WTC11 (cell line): Measurements from ENCODE around the gene TPM2. TPM values are rescaled to one million over a fixed set of nuclear protein-coding genes. Genes with fewer than 3 reads are reported as not detected.

Experiments
- ATAC-seq: fragments of 200-7000 bp; cut with Tn5 transposase; 2 replicates; pipeline ENCODE4 v1.10.0; 2021; ENCODE audit warnings: mild to moderate bottlenecking, moderate library complexity
- CTCF ChIA-PET: fragments of 300-600 bp; sonication (Branson Sonifier 250); formaldehyde crosslinking; loops from one replicate; lab custom pipeline; 2021; ENCODE audit warnings: antibody characterized with exemption; lab: Charles Lee
- POLR2A ChIA-PET: fragments of 350-600 bp; sonication (Branson Sonifier 250); formaldehyde crosslinking; loops from one replicate; lab custom pipeline; 2021; ENCODE audit warnings: antibody characterized with exemption; lab: Charles Lee
- DNase-seq: peaks from one replicate; pipeline ENCODE4 v3.0.0; 2021; ENCODE audit warnings: low spot score
- H3K27ac Mint-ChIP-seq: 2 replicates; pipeline ENCODE4 v1.8.0; 2021; ENCODE audit warnings: mixed read lengths
- H3K27me3 Mint-ChIP-seq: 2 replicates; pipeline ENCODE4 v1.8.0; 2021; ENCODE audit warnings: low read depth, mild to moderate bottlenecking, moderate library complexity, mixed read lengths
- H3K36me3 Mint-ChIP-seq: 2 replicates; pipeline ENCODE4 v1.8.0; 2021; ENCODE audit warnings: mixed read lengths
- H3K4me1 Mint-ChIP-seq: 2 replicates; pipeline ENCODE4 v1.8.0; 2022; ENCODE audit warnings: mixed read lengths
- H3K4me3 Mint-ChIP-seq: 2 replicates; pipeline ENCODE4 v1.8.0; 2021; ENCODE audit warnings: mild to moderate bottlenecking, moderate library complexity, mixed read lengths
- H3K9me3 Mint-ChIP-seq: 2 replicates; pipeline ENCODE4 v1.8.0; 2021; ENCODE audit warnings: mixed read lengths
- CREM ChIP-seq: sonication (generic); formaldehyde crosslinking; IDR thresholded peaks from 2 replicates; pipeline ENCODE4 v1.8.1; 2022; ENCODE audit warnings: mild to moderate bottlenecking, missing genetic modification reagents, moderate library complexity
- ETV6 ChIP-seq: sonication (generic); formaldehyde crosslinking; IDR thresholded peaks from 2 replicates; pipeline ENCODE4 v1.8.1; 2022; ENCODE audit warnings: mild to moderate bottlenecking, missing genetic modification reagents
- FOXP4 ChIP-seq: sonication (generic); formaldehyde crosslinking; IDR thresholded peaks from 2 replicates; pipeline ENCODE4 v1.8.0; 2022; ENCODE audit warnings: mild to moderate bottlenecking, missing genetic modification reagents
- KAT7 ChIP-seq: sonication (generic); formaldehyde crosslinking; IDR thresholded peaks from 2 replicates; pipeline ENCODE4 v1.8.1; 2023; ENCODE audit warnings: missing genetic modification reagents, mild to moderate bottlenecking, borderline replicate concordance
- MXD4 ChIP-seq: fragments of 250-450 bp; sonication (Bioruptor Pico); IDR thresholded peaks from 2 replicates; pipeline ENCODE4 v1.8.0; 2021; ENCODE audit warnings: mild to moderate bottlenecking, moderate library complexity, borderline replicate concordance
- NFE2L1 ChIP-seq: sonication (generic); formaldehyde crosslinking; IDR thresholded peaks from 2 replicates; pipeline ENCODE4 v1.8.1; 2023; ENCODE audit warnings: missing genetic modification reagents
- NR2C2 ChIP-seq: sonication (generic); formaldehyde crosslinking; IDR thresholded peaks from 2 replicates; pipeline ENCODE4 v1.8.0; 2022; ENCODE audit warnings: mild to moderate bottlenecking, missing genetic modification reagents
- NR3C1 ChIP-seq: sonication (generic); formaldehyde crosslinking; conservative IDR thresholded peaks from 2 replicates; pipeline ENCODE4 v1.8.1; 2023; ENCODE audit warnings: low read depth, mild to moderate bottlenecking, missing genetic modification reagents
- PRDM15 ChIP-seq: sonication (generic); formaldehyde crosslinking; IDR thresholded peaks from 2 replicates; pipeline ENCODE4 v1.8.0; 2022; ENCODE audit warnings: missing genetic modification reagents
- SMAD3 ChIP-seq: sonication (generic); formaldehyde crosslinking; IDR thresholded peaks from 2 replicates; pipeline ENCODE4 v1.8.0; 2022; ENCODE audit warnings: missing genetic modification reagents, mild to moderate bottlenecking, borderline replicate concordance
- SOX15 ChIP-seq: fragments of 250-450 bp; sonication (Bioruptor Pico); IDR thresholded peaks from 2 replicates; pipeline ENCODE4 v1.9.0; 2021; ENCODE audit warnings: mild to moderate bottlenecking
- ZNF138 ChIP-seq: sonication (generic); formaldehyde crosslinking; conservative IDR thresholded peaks from 2 replicates; pipeline ENCODE4 v1.8.1; 2022; ENCODE audit warnings: mild to moderate bottlenecking, moderate library complexity, missing genetic modification reagents
- ZNF263 ChIP-seq: sonication (generic); formaldehyde crosslinking; IDR thresholded peaks from 2 replicates; pipeline ENCODE4 v1.8.1; 2022; ENCODE audit warnings: low read depth, mild to moderate bottlenecking, moderate library complexity, missing genetic modification reagents
- ZNF317 ChIP-seq: sonication (generic); formaldehyde crosslinking; IDR thresholded peaks from 2 replicates; pipeline ENCODE4 v1.8.1; 2023; ENCODE audit warnings: low read depth, mild to moderate bottlenecking, moderate library complexity, missing genetic modification reagents, borderline replicate concordance
- ZNF416 ChIP-seq: fragments of 250-450 bp; sonication (Bioruptor Pico); IDR thresholded peaks from 2 replicates; pipeline ENCODE4 v1.9.0; 2021; ENCODE audit warnings: mild to moderate bottlenecking, inconsistent platforms
- total RNA-seq: library from RNA; stranded (reverse); gene quantifications from 3 replicates; pipeline ENCODE4 v1.2.3, GENCODE V29; 2021
- TF ChIP-seq, protein P1 (sequence below): fragments of 200-600 bp; IDR thresholded peaks from 2 replicates; pipeline ENCODE4 v1.8.0; 2022; ENCODE audit warnings: antibody characterized with exemption
- TF ChIP-seq, protein P2 (sequence below): sonication (generic); formaldehyde crosslinking; IDR thresholded peaks from 2 replicates; pipeline ENCODE4 v1.8.1; 2023; ENCODE audit warnings: mild to moderate bottlenecking, missing genetic modification reagents

The TPM2 gene
- total RNA-seq, 1 experiment from 2014 or later, result 146 TPM

- peak; percentile 3; the same call in 1 of the 2 replicates for ATAC-seq
- CTCF ChIA-PET, result interaction anchor here (0.7 to 8.3 kb wide), 28 partner anchors 8 to 613 kb away, joined by 3 to 103 read pairs (median 7); partner anchors contain the start of genes ARHGEF39, ATOSB, CCDC107 and GBA2
- Mint-ChIP-seq H3K36me3 (peaks cover 17% of the 10 kb centered on the region), H3K4me3 (no peak overlapping the region), H3K9me3 (no peaks in the 10 kb centered on the region), H3K27me3 (no peaks in the 10 kb centered on the region), H3K27ac (no peak overlapping the region), H3K4me1 (peaks cover 12% of the 10 kb centered on the region)
- TF ChIP-seq SOX15 (CRISPR knock-in tag) (no peak), ETV6 (CRISPR knock-in tag) (no peak), NR3C1 (no peak), ZNF263 (CRISPR knock-in tag) (no peak), NR2C2 (CRISPR knock-in tag) (no peak), NFE2L1 (CRISPR knock-in tag) (no peak), ZNF138 (CRISPR knock-in tag) (no peak), MXD4 (CRISPR knock-in tag) (no peak), FOXP4 (CRISPR knock-in tag) (no peak)
- TF ChIP-seq, protein P1, sequence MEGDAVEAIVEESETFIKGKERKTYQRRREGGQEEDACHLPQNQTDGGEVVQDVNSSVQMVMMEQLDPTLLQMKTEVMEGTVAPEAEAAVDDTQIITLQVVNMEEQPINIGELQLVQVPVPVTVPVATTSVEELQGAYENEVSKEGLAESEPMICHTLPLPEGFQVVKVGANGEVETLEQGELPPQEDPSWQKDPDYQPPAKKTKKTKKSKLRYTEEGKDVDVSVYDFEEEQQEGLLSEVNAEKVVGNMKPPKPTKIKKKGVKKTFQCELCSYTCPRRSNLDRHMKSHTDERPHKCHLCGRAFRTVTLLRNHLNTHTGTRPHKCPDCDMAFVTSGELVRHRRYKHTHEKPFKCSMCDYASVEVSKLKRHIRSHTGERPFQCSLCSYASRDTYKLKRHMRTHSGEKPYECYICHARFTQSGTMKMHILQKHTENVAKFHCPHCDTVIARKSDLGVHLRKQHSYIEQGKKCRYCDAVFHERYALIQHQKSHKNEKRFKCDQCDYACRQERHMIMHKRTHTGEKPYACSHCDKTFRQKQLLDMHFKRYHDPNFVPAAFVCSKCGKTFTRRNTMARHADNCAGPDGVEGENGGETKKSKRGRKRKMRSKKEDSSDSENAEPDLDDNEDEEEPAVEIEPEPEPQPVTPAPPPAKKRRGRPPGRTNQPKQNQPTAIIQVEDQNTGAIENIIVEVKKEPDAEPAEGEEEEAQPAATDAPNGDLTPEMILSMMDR, result no peak
- TF ChIP-seq, protein P2, sequence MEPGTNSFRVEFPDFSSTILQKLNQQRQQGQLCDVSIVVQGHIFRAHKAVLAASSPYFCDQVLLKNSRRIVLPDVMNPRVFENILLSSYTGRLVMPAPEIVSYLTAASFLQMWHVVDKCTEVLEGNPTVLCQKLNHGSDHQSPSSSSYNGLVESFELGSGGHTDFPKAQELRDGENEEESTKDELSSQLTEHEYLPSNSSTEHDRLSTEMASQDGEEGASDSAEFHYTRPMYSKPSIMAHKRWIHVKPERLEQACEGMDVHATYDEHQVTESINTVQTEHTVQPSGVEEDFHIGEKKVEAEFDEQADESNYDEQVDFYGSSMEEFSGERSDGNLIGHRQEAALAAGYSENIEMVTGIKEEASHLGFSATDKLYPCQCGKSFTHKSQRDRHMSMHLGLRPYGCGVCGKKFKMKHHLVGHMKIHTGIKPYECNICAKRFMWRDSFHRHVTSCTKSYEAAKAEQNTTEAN, result no peak
- DNase-seq, result peak; percentile 52
- POLR2A ChIA-PET, result interaction anchor here (0.5 to 2.6 kb wide), 8 partner anchors 21 to 1319 kb away, joined by 3 to 14 read pairs (median 3); partner anchors contain the start of gene TPM2
Measured at GRCh38 chr9:35728041-35728971, 38.6 kb upstream of the TPM2 start.

GRCh38 chr9:35727676-35728040 is 37.9 kb upstream of the TPM2 start:
- H3K4me1 Mint-ChIP-seq, result peaks cover 7% of the 10 kb centered on the region; the same call in 1 of the 2 replicates
- TF ChIP-seq ZNF317 (CRISPR knock-in tag) (no peak), SMAD3 (CRISPR knock-in tag) (no peak), ZNF416 (CRISPR knock-in tag) (no peak), ZNF263 (CRISPR knock-in tag) (no peak), KAT7 (CRISPR knock-in tag) (no peak), PRDM15 (CRISPR knock-in tag) (no peak), CREM (no peak)
- TF ChIP-seq, all 79 proteins: peak for 0
- ATAC-seq (no peak), DNase-seq (no peak)
- Mint-ChIP-seq H3K9me3 (no peaks in the 10 kb centered on the region), H3K27me3 (no peaks in the 10 kb centered on the region), H3K27ac (no peak overlapping the region), H3K36me3 (peaks cover 21% of the 10 kb centered on the region), H3K4me3 (no peak overlapping the region)
- ChIA-PET POLR2A (interaction anchor here (0.5 to 2.6 kb wide), 5 partner anchors 31 to 1318 kb away, joined by 3 to 14 read pairs (median 4); partner anchors contain the start of gene TPM2), CTCF (interaction anchor here (0.9 to 8.3 kb wide), 24 partner anchors 9 to 612 kb away, joined by 3 to 103 read pairs (median 10); partner anchors contain the start of genes ARHGEF39, ATOSB, CCDC107 and GBA2)
